CD4-positive, alpha-beta T cell treated with Interferon alpha-2 for 1 hour (primary cell): ENCODE data around the gene CD8B.
A peak's percentile ranks its signal among the peaks of the same experiment; 100 is the strongest.

Source experiments
- DNase-seq, 2 donors: peaks; one replicate each; pipeline ENCODE4 v3.0.0-alpha.2; 2020 to 2022

The CD8B gene

GRCh38 chr2:86793752-86794151 lies 67.9 kb downstream of the CD8B start:
- peak in 1 of 2 donors; percentile 53 for DNase-seq

- DNase-seq = no peak
Measured at GRCh38 chr2:86791573-86791972, 70.1 kb downstream of the CD8B start.

GRCh38 chr2:86790676-86791572 lies 70.8 kb downstream of the CD8B start, which contains the start of gene CD8A:
Gene CD8A, minus strand, starts transcription at chr2:86790913. Its CDS starts 88 bp downstream, at chr2:86790825.
- DNase-seq = peak; percentile 52 to 76

GRCh38 chr2:86790134-86790675 lies 71.5 kb downstream of the CD8B start:
- no peak for DNase-seq

GRCh38 chr2:86789687-86790133 lies 72.0 kb downstream of the CD8B start:
- no peak for DNase-seq

- DNase-seq = no peak
Measured at GRCh38 chr2:86788881-86789686, 72.6 kb downstream of the CD8B start.

- no peak for DNase-seq
Measured at GRCh38 chr2:86788165-86788564, 73.5 kb downstream of the CD8B start.

- peak in 1 of 2 donors; percentile 66 for DNase-seq
Measured at GRCh38 chr2:86787736-86788135, 74.0 kb downstream of the CD8B start.

GRCh38 chr2:86786001-86786536 lies 75.6 kb downstream of the CD8B start:
- peak; percentile 72 to 89 for DNase-seq

- peak; percentile 78 to 86 for DNase-seq
Measured at GRCh38 chr2:86785456-86785855, 76.2 kb downstream of the CD8B start.

GRCh38 chr2:86783615-86784339 lies 77.9 kb downstream of the CD8B start:
- DNase-seq = no peak

GRCh38 chr2:86782748-86783147 lies 78.9 kb downstream of the CD8B start:
- no peak for DNase-seq

GRCh38 chr2:86781363-86781762 lies 80.3 kb downstream of the CD8B start:
- no peak for DNase-seq

GRCh38 chr2:86779971-86780370 lies 81.7 kb downstream of the CD8B start:
- DNase-seq = no peak

GRCh38 chr2:86778957-86779356 lies 82.7 kb downstream of the CD8B start:
- no peak for DNase-seq

GRCh38 chr2:86776532-86776931 lies 85.2 kb downstream of the CD8B start:
- no peak for DNase-seq

- DNase-seq = no peak
Measured at GRCh38 chr2:86775338-86775737, 86.3 kb downstream of the CD8B start.

GRCh38 chr2:86774862-86775261 lies 86.8 kb downstream of the CD8B start:
- no peak for DNase-seq

GRCh38 chr2:86772611-86773010 lies 89.1 kb downstream of the CD8B start:
- no peak for DNase-seq

- DNase-seq = no peak
Measured at GRCh38 chr2:86770816-86771301, 90.8 kb downstream of the CD8B start.

GRCh38 chr2:86769838-86770237 lies 91.8 kb downstream of the CD8B start:
- DNase-seq = no peak
